Measurements from ENCODE around the gene PAPOLG.

DNA sequence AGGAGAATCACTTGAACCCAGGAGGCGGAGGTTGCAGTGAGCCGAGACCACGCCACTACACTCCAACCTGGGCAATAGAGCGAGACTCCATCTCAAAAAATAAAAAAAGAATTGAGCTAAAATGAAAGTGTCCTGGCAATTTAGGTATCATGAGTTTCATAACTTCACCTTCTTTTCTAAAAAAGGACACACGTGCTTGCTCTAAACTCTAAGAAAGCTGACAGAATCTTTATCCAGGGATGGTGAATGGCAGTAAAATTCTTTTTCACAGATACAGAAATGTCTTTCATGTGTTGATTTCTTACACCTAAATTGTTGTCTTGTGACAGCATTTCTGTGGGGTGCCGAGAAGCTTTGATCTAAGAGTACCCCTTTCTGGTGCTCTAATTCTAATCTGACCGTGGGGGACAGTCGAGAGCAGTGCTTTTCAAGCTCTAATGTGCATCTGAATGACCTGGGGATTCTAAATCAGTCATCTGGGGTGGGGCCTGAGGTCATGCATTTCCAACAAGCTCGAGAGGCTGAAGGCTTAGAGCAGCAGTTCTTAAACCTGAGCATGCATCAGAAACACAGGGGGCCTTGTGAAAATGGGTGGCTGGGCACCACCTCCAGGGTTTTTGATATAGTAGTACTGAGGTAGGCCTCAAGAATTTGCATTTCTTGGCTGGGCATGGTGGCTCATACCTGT is 83.2 kb downstream of the PAPOLG start:
- TF ChIP-seq, protein P1, sequence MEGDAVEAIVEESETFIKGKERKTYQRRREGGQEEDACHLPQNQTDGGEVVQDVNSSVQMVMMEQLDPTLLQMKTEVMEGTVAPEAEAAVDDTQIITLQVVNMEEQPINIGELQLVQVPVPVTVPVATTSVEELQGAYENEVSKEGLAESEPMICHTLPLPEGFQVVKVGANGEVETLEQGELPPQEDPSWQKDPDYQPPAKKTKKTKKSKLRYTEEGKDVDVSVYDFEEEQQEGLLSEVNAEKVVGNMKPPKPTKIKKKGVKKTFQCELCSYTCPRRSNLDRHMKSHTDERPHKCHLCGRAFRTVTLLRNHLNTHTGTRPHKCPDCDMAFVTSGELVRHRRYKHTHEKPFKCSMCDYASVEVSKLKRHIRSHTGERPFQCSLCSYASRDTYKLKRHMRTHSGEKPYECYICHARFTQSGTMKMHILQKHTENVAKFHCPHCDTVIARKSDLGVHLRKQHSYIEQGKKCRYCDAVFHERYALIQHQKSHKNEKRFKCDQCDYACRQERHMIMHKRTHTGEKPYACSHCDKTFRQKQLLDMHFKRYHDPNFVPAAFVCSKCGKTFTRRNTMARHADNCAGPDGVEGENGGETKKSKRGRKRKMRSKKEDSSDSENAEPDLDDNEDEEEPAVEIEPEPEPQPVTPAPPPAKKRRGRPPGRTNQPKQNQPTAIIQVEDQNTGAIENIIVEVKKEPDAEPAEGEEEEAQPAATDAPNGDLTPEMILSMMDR (conservative IDR thresholded peaks at IDR 0.05; ENCODE audit: low read depth, low read length), result no peak
- TF ChIP-seq, protein P2, sequence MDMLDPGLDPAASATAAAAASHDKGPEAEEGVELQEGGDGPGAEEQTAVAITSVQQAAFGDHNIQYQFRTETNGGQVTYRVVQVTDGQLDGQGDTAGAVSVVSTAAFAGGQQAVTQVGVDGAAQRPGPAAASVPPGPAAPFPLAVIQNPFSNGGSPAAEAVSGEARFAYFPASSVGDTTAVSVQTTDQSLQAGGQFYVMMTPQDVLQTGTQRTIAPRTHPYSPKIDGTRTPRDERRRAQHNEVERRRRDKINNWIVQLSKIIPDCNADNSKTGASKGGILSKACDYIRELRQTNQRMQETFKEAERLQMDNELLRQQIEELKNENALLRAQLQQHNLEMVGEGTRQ (IDR thresholded peaks at IDR 0.05; ENCODE audit: low read depth, low read length), result no peak
- no peak for TF ChIP-seq CEBPB (IDR thresholded peaks at IDR 0.05; ENCODE audit: low read depth, low read length)
- no peak for TF ChIP-seq RFX5 (IDR thresholded peaks at IDR 0.05; ENCODE audit: low read depth, low read length)
- no peak for TF ChIP-seq FOS (IDR thresholded peaks at IDR 0.05; ENCODE audit: low read depth, low read length)
- TF ChIP-seq POLR2A (IDR thresholded peaks at IDR 0.05; ENCODE audit: low read depth, low read length), result no peak
